GM23248 (cell line): ENCODE measurements around the gene PPP2R5D. TPM values are rescaled to one million over a fixed set of nuclear protein-coding genes. Genes with fewer than 3 reads are reported as not detected.
"Not testable (repeated sequence)": the region's sequence is repeated elsewhere in the genome, so short reads cannot be mapped to it uniquely, and the experiment has no call there.

Source experiments
- DNase-seq: peaks from one replicate; pipeline ENCODE4 v3.0.0-alpha.2; 2015
- H2AFZ ChIP-seq: fragments of 200-600 bp; sonication (generic); 2 replicates; pipeline ENCODE4 v1.6.1; 2016; ENCODE audit warnings: antibody characterized with exemption
- H3F3A ChIP-seq: fragments of 200-600 bp; sonication (generic); 2 replicates; pipeline ENCODE4 v1.6.1; 2016; ENCODE audit warnings: mild to moderate bottlenecking, antibody characterized with exemption, mixed run types; ENCODE audit not compliant: insufficient read depth
- H3K27ac ChIP-seq: fragments of 200-600 bp; sonication (generic); 2 replicates; pipeline ENCODE4 v1.5.1; 2016; ENCODE audit warnings: mild to moderate bottlenecking
- H3K27me3 ChIP-seq: fragments of 200-600 bp; sonication (generic); replicated peaks from 2 replicates; pipeline ENCODE4 v1.6.1; 2016; ENCODE audit warnings: mild to moderate bottlenecking; ENCODE audit not compliant: insufficient read depth
- H3K36me3 ChIP-seq: fragments of 200-600 bp; sonication (generic); 2 replicates; pipeline ENCODE4 v1.6.1; 2016; ENCODE audit warnings: low read depth, mild to moderate bottlenecking
- H3K4me1 ChIP-seq: fragments of 200-600 bp; sonication (generic); 2 replicates; pipeline ENCODE4 v1.6.1; 2016; ENCODE audit warnings: mild to moderate bottlenecking; ENCODE audit not compliant: insufficient read depth
- H3K4me2 ChIP-seq: fragments of 200-600 bp; sonication (generic); one replicate; pipeline ENCODE4 v1.6.1; 2016; ENCODE audit warnings: mild to moderate bottlenecking; ENCODE audit not compliant: unreplicated experiment
- H3K4me3 ChIP-seq: fragments of 200-600 bp; sonication (generic); 2 replicates; pipeline ENCODE4 v1.5.1; 2016; ENCODE audit warnings: mild to moderate bottlenecking
- H3K79me2 ChIP-seq: fragments of 200-600 bp; sonication (generic); 2 replicates; pipeline ENCODE4 v1.6.1; 2016; ENCODE audit warnings: mild to moderate bottlenecking; ENCODE audit not compliant: insufficient read depth
- H3K9ac ChIP-seq: fragments of 200-600 bp; sonication (generic); 2 replicates; pipeline ENCODE4 v1.6.1; 2016; ENCODE audit warnings: mild to moderate bottlenecking
- H3K9me2 ChIP-seq: fragments of 200-600 bp; sonication (generic); 2 replicates; pipeline ENCODE4 v1.6.1; 2016; ENCODE audit warnings: mixed run types, mild to moderate bottlenecking, moderate library complexity; ENCODE audit not compliant: insufficient read depth
- H3K9me3 ChIP-seq: fragments of 200-600 bp; sonication (generic); one replicate; pipeline ENCODE4 v1.6.1; 2017; ENCODE audit warnings: low read depth
- H4K20me1 ChIP-seq: fragments of 200-600 bp; sonication (generic); 2 replicates; pipeline ENCODE4 v1.6.0; 2016; ENCODE audit not compliant: insufficient read depth
- EZH2 ChIP-seq: fragments of 200-600 bp; sonication (generic); IDR thresholded peaks from 2 replicates; pipeline ENCODE4 v1.6.1; 2018; ENCODE audit warnings: antibody characterized with exemption, mild to moderate bottlenecking; ENCODE audit not compliant: insufficient read depth, poor library complexity, severe bottlenecking
- EZH2phosphoT487 ChIP-seq: fragments of 200-600 bp; sonication (generic); IDR thresholded peaks from 2 replicates; pipeline ENCODE4 v1.6.1; 2018; ENCODE audit warnings: antibody characterized with exemption, moderate library complexity, mild to moderate bottlenecking, low read depth; ENCODE audit not compliant: insufficient read depth
- WGBS, 2 experiments: methylation state at CpG; one replicate each; pipeline ENCODE4 v1.1.6; 2015 to 2017; ENCODE audit warnings: low lambda C conversion rate in 2 of 2, low coverage in 1 of 2; ENCODE audit errors: missing lambda C conversion rate in 2 of 2; 5-methylcytosine and 5-hydroxymethylcytosine counted together
- in situ Hi-C: fragments of 300-500 bp; cut with MboI; formaldehyde crosslinking; loops from 2 replicates; pipeline ENCODE4 v1.15.0; 2020
- polyA plus RNA-seq: library from polyadenylated mRNA; unstranded; fragments of >200 nt; fragmentation: Nextera tagmentation; extraction: Ambion mirVana; gene quantifications from 2 replicates; pipeline ENCODE4 v1.2.1, GENCODE V29; 2016
- total RNA-seq: library from RNA; depleted of rRNA; stranded (reverse); fragments of >200 nt; shearing (Covaris generic); gene quantifications from 2 replicates; pipeline ENCODE4 v1.2.3, GENCODE V29; 2014

The PPP2R5D gene
- total and polyA plus RNA-seq, 2 experiments from 2014 or later = 40.7 to 42.7 TPM

- DNase-seq = no peak
- no peak overlapping the region for H2AFZ ChIP-seq
- H3F3A ChIP-seq = no peaks in the 10 kb centered on the region
- no peaks in the 10 kb centered on the region for H3K4me1 ChIP-seq
- in situ Hi-C loops = no loop called here
- peaks cover 12% of the 10 kb centered on the region; the same call in 1 of the 2 replicates for H3K36me3 ChIP-seq
- H3K79me2 ChIP-seq = peaks cover 32% of the 10 kb centered on the region
- H3K4me3 ChIP-seq = no peak overlapping the region
- H3K9me2 ChIP-seq = no peaks in the 10 kb centered on the region
- no peaks in the 10 kb centered on the region for H4K20me1 ChIP-seq
- H3K27ac ChIP-seq = no peak overlapping the region
- 87 to 93% methylated on average over 5 of the region's 5 CpGs for WGBS, 2 experiments
- TF ChIP-seq EZH2phosphoT487 (no peak), EZH2 (no peak)
- H3K4me2 ChIP-seq = no peak overlapping the region
- no peaks in the 10 kb centered on the region for H3K9me3 ChIP-seq
- H3K9ac ChIP-seq = no peak overlapping the region
- no peaks in the 10 kb centered on the region for H3K27me3 ChIP-seq
Observed at GRCh38 chr6:42938428-42938796, 46.0 kb upstream of the PPP2R5D start.

DNA sequence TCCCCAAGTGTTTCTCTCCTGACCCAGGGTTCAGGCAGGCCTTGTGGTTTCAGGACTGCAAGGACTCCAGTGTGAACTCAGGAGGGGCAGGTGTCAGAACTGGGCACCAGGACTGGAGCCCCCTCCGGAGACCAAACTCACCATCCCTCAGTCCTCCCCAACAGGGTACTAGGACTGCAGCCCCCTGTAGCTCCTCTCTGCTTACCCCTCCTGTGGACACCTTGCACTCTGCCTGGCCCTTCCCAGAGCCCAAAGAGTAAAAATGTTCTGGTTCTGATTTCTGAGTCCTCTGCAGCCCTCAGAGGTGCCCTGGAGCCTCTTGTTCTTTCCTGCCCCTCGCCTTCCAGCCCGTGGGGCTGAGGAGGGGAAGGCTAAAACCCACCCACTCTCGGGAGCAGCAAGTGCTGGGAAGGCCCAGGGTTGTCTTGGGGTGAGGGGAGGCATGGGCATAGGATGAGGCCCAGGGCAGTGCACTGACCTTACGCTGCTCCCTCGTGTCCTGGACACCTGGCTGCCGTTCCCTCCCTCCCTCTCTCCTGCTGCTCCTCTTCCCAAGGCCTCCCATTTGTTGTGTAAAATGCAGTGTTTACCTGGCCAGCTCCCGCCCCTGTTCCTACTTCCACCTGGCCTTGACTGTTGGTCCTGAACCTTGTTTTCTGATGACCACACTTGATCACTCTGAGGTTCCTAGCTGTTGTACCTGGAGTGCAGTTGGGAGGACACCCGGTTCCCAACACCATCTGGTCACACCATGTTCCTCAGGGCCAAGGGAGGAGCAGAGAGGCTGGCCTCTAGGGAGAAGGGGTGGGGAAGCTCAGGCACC is 45.2 kb upstream of the PPP2R5D start:
- Histone ChIP-seq H3K9ac (no peak overlapping the region), H3F3A (no peaks in the 10 kb centered on the region), H3K9me3 (no peaks in the 10 kb centered on the region), H3K4me2 (no peak overlapping the region), H3K79me2 (peaks cover 25% of the 10 kb centered on the region), H3K4me1 (no peaks in the 10 kb centered on the region), H4K20me1 (no peaks in the 10 kb centered on the region), H3K27me3 (no peaks in the 10 kb centered on the region), H3K4me3 (no peak overlapping the region), H3K36me3 (peaks cover 12% of the 10 kb centered on the region; the same call in 1 of the 2 replicates), H3K9me2 (no peaks in the 10 kb centered on the region), H2AFZ (no peak overlapping the region), H3K27ac (no peak overlapping the region)
- DNase-seq = no peak
- 73 to 80% methylated on average over 8 to 9 of the region's 9 CpGs for WGBS, 2 experiments
- in situ Hi-C loops = no loop called here
- TF ChIP-seq EZH2 (no peak), EZH2phosphoT487 (no peak)

GRCh38 chr6:42939810-42940167 is 44.6 kb upstream of the PPP2R5D start:
- Histone ChIP-seq H3K9me3 (no peaks in the 10 kb centered on the region), H3K79me2 (peaks cover 19% of the 10 kb centered on the region), H3K9ac (no peak overlapping the region), H3F3A (no peaks in the 10 kb centered on the region), H3K9me2 (no peaks in the 10 kb centered on the region), H4K20me1 (no peaks in the 10 kb centered on the region), H3K4me2 (no peak overlapping the region), H2AFZ (no peak overlapping the region), H3K36me3 (peaks cover 12% of the 10 kb centered on the region; the same call in 1 of the 2 replicates), H3K4me1 (no peaks in the 10 kb centered on the region), H3K27ac (no peak overlapping the region), H3K27me3 (no peaks in the 10 kb centered on the region), H3K4me3 (no peak overlapping the region)
- in situ Hi-C loops = no loop called here
- TF ChIP-seq EZH2 = no peak
- TF ChIP-seq EZH2phosphoT487 = no peak
- 72 to 76% methylated on average over 4 of the region's 4 CpGs for WGBS, 2 experiments
- no peak for DNase-seq

GRCh38 chr6:42940493-42941045 is 43.8 kb upstream of the PPP2R5D start:
- in situ Hi-C loops = no loop called here
- H3K4me3 ChIP-seq = no peak overlapping the region
- no peak overlapping the region for H3K4me2 ChIP-seq
- WGBS, 2 experiments = 82 to 83% methylated on average over 6 of the region's 6 CpGs
- DNase-seq = no peak
- H3K4me1 ChIP-seq = no peaks in the 10 kb centered on the region
- no peaks in the 10 kb centered on the region for H3K9me2 ChIP-seq
- no peak overlapping the region for H3K9ac ChIP-seq
- no peaks in the 10 kb centered on the region for H3K27me3 ChIP-seq
- H2AFZ ChIP-seq = no peak overlapping the region
- H4K20me1 ChIP-seq = no peaks in the 10 kb centered on the region
- TF ChIP-seq EZH2 (no peak), EZH2phosphoT487 (no peak)
- peaks cover 12% of the 10 kb centered on the region for H3K79me2 ChIP-seq
- H3F3A ChIP-seq = no peaks in the 10 kb centered on the region
- H3K27ac ChIP-seq = no peak overlapping the region
- no peaks in the 10 kb centered on the region for H3K9me3 ChIP-seq
- H3K36me3 ChIP-seq = peaks cover 6% of the 10 kb centered on the region; the same call in 1 of the 2 replicates

GRCh38 chr6:42941356-42941755 is 43.0 kb upstream of the PPP2R5D start:
- H3K27ac ChIP-seq, H3K4me1 ChIP-seq, H4K20me1 ChIP-seq, H3K36me3 ChIP-seq, in situ Hi-C loops, H3F3A ChIP-seq, H2AFZ ChIP-seq, H3K27me3 ChIP-seq, H3K4me3 ChIP-seq, DNase-seq, H3K9me3 ChIP-seq, H3K9ac ChIP-seq, H3K79me2 ChIP-seq, H3K9me2 ChIP-seq, H3K4me2 ChIP-seq: not testable (repeated sequence)
- WGBS, 2 experiments = 95 to 97% methylated on average over 5 of the region's 5 CpGs
